Trophoblast cell (in vitro differentiated cells and primary cell): ENCODE results near the gene CANX.
"Not testable (repeated sequence)": the region's sequence is repeated elsewhere in the genome, so short reads cannot be mapped to it uniquely, and the experiment has no call there.

Experiments used
- DNase-seq, 2 donors: peaks; one replicate each; pipeline ENCODE4 v3.0.0-alpha.2; 2016
- H2AFZ ChIP-seq: 2 replicates; pipeline ENCODE4 v1.6.1; 2013; ENCODE audit warnings: low read length, moderate library complexity, mild to moderate bottlenecking; ENCODE audit not compliant: insufficient read depth, poor library complexity
- H2AK5ac ChIP-seq: 2 replicates; pipeline ENCODE4 v1.6.1; 2013; ENCODE audit warnings: mild to moderate bottlenecking, low read length
- H2BK120ac ChIP-seq: 2 replicates; pipeline ENCODE4 v1.6.1; 2013; ENCODE audit warnings: low read length, mild to moderate bottlenecking, moderate library complexity; ENCODE audit not compliant: insufficient read depth, poor library complexity
- H2BK12ac ChIP-seq: 2 replicates; pipeline ENCODE4 v1.6.1; 2013; ENCODE audit warnings: mild to moderate bottlenecking, low read length, moderate library complexity
- H2BK5ac ChIP-seq: 2 replicates; pipeline ENCODE4 v1.6.1; 2013; ENCODE audit warnings: low read length, low read depth, moderate library complexity, mild to moderate bottlenecking; ENCODE audit not compliant: poor library complexity
- H3K14ac ChIP-seq: 2 replicates; pipeline ENCODE4 v1.6.1; 2013; ENCODE audit warnings: mild to moderate bottlenecking, low read length
- H3K18ac ChIP-seq: 2 replicates; pipeline ENCODE4 v1.6.1; 2013; ENCODE audit warnings: mild to moderate bottlenecking, low read length
- H3K23ac ChIP-seq: 2 replicates; pipeline ENCODE4 v1.6.1; 2013; ENCODE audit warnings: low read length
- H3K27ac ChIP-seq: 2 replicates; pipeline ENCODE4 v1.5.1; 2013; ENCODE audit warnings: low read depth, mild to moderate bottlenecking, inconsistent platforms, low read length, moderate library complexity
- H3K27me3 ChIP-seq: 2 replicates; pipeline ENCODE4 v1.6.1; 2013; ENCODE audit warnings: inconsistent platforms, mild to moderate bottlenecking, low read length, moderate library complexity; ENCODE audit not compliant: insufficient read depth
- H3K36me3 ChIP-seq, 2 experiments: 1 replicate in 1 of 2; 2 replicates in 1 of 2; pipeline ENCODE4 v1.6.1; 2013; ENCODE audit warnings: low read length in 2 of 2, mild to moderate bottlenecking in 2 of 2, moderate library complexity in 1 of 2; ENCODE audit not compliant: insufficient read depth in 2 of 2, control insufficient read depth in 1 of 2
- H3K4ac ChIP-seq: 2 replicates; pipeline ENCODE4 v1.6.1; 2013; ENCODE audit warnings: low read depth, mild to moderate bottlenecking, low read length, moderate library complexity
- H3K4me1 ChIP-seq, 2 experiments: 1 replicate in 1 of 2; 2 replicates in 1 of 2; pipeline ENCODE4 v1.6.1; 2013; ENCODE audit warnings: low read length in 2 of 2, mild to moderate bottlenecking in 2 of 2, moderate library complexity in 1 of 2; ENCODE audit not compliant: insufficient read depth in 2 of 2, control insufficient read depth in 1 of 2
- H3K4me2 ChIP-seq: 2 replicates; pipeline ENCODE4 v1.6.1; 2013; ENCODE audit warnings: inconsistent platforms, mild to moderate bottlenecking, low read length, moderate library complexity
- H3K4me3 ChIP-seq: 2 replicates; pipeline ENCODE4 v1.5.1; 2013; ENCODE audit warnings: mild to moderate bottlenecking, low read depth, low read length, inconsistent platforms
- H3K79me1 ChIP-seq: one replicate; pipeline ENCODE4 v1.6.1; 2013; ENCODE audit warnings: low read length
- H3K79me2 ChIP-seq: 2 replicates; pipeline ENCODE4 v1.6.1; 2013; ENCODE audit warnings: low read length, mild to moderate bottlenecking; ENCODE audit not compliant: control insufficient read depth, insufficient read depth, poor library complexity
- H3K9ac ChIP-seq: 2 replicates; pipeline ENCODE4 v1.6.1; 2013; ENCODE audit warnings: mild to moderate bottlenecking, low read length
- H3K9me3 ChIP-seq: 2 replicates; pipeline ENCODE4 v1.6.1; 2013; ENCODE audit warnings: low read depth, mild to moderate bottlenecking, control low read depth, inconsistent platforms, low read length; ENCODE audit not compliant: insufficient read depth
- H4K12ac ChIP-seq: 2 replicates; pipeline ENCODE4 v1.6.1; 2013; ENCODE audit warnings: low read depth, mild to moderate bottlenecking, low read length, moderate library complexity
- H4K8ac ChIP-seq: 2 replicates; pipeline ENCODE4 v1.6.1; 2013; ENCODE audit warnings: low read depth, mild to moderate bottlenecking, low read length, moderate library complexity
- H4K91ac ChIP-seq: one replicate; pipeline ENCODE4 v1.6.1; 2013; ENCODE audit warnings: low read depth, mild to moderate bottlenecking, low read length, moderate library complexity
- WGBS: extraction: QIAGEN DNeasy Blood & Tissue Kit; methylation state at CpG from one replicate; pipeline ENCODE4 v1.1.7; 2013; ENCODE audit warnings: missing lambda C conversion rate; ENCODE audit not compliant: insufficient read length, insufficient coverage; ENCODE audit errors: extremely low coverage; 5-methylcytosine and 5-hydroxymethylcytosine counted together

CANX gene

GRCh38 chr5:179697543-179697942, 1.2 kb upstream of the CANX start:
- Histone ChIP-seq H3K79me1 (peaks cover 15% of the 10 kb centered on the region), H4K91ac (peak overlapping the region; percentile 80), H2BK5ac (peak overlapping the region; percentile 42), H3K79me2 (peaks cover 27% of the 10 kb centered on the region), H4K8ac (peak overlapping the region; percentile 77), H3K27ac (peak overlapping the region; percentile 98), H3K4me2 (peak overlapping the region; percentile 75), H2BK120ac (peak overlapping the region; percentile 76)
- not testable (repeated sequence) for H3K27me3 ChIP-seq, H3K4ac ChIP-seq, H3K18ac ChIP-seq, DNase-seq, H2AFZ ChIP-seq, H4K12ac ChIP-seq, H2BK12ac ChIP-seq, H3K9me3 ChIP-seq, H3K4me3 ChIP-seq, H3K23ac ChIP-seq, H3K14ac ChIP-seq, H3K9ac ChIP-seq, H3K4me1 ChIP-seq, H2AK5ac ChIP-seq, H3K36me3 ChIP-seq
- no CpG with 5 or more reads among the region's 15 CpGs for WGBS

DNA sequence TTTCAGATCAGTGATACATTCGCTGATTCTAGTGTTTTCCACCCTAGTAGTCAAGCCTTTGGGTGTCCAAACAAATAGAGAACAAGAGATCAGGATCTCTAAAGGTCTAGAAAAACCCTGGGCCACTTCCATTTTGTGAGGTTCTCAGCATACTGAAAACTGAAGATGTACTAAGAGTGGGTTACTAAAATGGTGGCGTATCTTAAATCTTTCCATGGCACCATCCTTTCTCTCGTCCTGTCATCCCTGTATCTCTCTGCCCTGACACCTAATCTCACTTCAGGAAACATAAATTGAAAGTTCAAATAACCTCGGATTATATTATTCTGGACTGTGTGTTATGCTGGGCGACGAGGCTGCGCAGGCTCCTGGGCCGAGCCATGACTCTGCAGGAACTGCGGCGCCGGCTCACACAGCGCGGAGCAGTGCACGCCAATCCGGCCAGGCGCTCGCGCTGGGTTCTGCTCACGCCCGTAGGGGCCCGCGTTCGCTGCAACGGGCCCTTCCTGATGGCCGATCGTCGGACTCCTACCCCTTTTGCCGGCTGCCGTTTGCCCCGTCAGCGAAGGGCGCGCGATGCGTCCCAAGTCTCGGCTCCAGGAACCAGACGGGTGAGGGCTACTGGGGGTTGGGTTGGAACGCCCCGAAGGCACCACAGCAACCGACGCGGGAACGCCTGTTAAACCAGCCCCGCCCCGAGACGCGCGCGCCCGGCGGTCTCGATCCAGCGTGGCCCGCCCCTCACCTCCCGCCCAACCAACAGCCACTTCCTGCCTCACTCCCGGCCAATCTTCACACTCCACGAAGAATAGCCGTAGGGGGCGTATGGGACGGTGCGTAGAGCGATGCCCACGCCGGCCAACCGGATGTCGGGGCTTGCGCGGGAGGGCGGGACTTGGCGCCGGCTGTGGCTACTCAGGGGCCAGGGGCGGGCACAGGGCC, 503 bp upstream of the CANX start:
- Histone ChIP-seq H3K79me1 (peaks cover 15% of the 10 kb centered on the region), H3K9me3 (no peaks in the 10 kb centered on the region), H3K9ac (peak overlapping the region; percentile 93), H3K14ac (peak overlapping the region; percentile 88), H3K4me1 (peaks cover 0 to 3% of the 10 kb centered on the region in 2 experiments), H3K4me2 (peak overlapping the region; percentile 75), H2BK12ac (no peak overlapping the region), H3K36me3 (peaks cover 7 to 12% of the 10 kb centered on the region in 2 experiments), H2BK120ac (peak overlapping the region; percentile 76), H2AFZ (peak overlapping the region; percentile 99), H3K27ac (peak overlapping the region; percentile 98), H2BK5ac (peak overlapping the region; percentile 92), H2AK5ac (peak overlapping the region; percentile 59), H3K23ac (no peak overlapping the region), H4K12ac (peak overlapping the region; percentile 73), H3K27me3 (no peaks in the 10 kb centered on the region), H4K91ac (peak overlapping the region; percentile 80), H3K79me2 (peaks cover 30% of the 10 kb centered on the region), H3K4me3 (peak overlapping the region; percentile 99), H3K4ac (peak overlapping the region; percentile 51), H4K8ac (peak overlapping the region; percentile 77), H3K18ac (peak overlapping the region; percentile 81)
- WGBS, result no CpG with 5 or more reads among the region's 72 CpGs
- DNase-seq, result peak; percentile 99 to 100

DNA sequence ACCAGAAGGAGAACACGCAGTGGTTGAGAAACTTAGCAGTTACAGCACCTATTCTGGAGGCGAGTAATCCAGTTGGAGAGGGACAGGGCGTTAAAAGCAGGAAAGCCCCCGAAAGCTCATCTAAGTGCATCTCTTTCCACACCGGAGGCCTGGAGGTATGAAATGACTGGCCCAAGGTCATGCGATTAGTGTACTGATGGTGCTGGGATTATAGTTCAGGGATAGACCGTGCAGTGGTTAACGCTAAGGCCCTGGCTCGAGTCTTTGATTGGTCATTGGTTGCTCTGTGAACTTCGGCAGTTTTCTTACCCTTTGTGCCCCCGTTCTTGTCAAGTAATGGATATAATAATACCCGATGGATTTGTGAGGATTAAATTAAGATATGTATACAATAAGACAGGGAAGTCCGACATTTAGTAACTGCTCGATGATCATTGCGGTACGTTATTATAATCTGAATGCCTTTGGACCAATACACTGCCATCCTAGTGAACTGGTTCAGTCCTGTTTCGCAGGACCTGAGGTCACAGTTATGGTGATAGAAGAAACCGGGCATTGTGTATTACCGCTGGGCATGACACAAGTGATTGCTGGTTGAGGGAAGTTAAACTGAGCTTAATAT, 960 bp downstream of the CANX start:
- H3K79me2 ChIP-seq, result peaks cover 31% of the 10 kb centered on the region
- peak; percentile 13 to 48 for DNase-seq
- no peak overlapping the region for H3K27ac ChIP-seq
- H3K79me1 ChIP-seq, result peaks cover 15% of the 10 kb centered on the region
- H3K4me1 ChIP-seq, result peaks cover 0 to 3% of the 10 kb centered on the region in 2 experiments
- no peak overlapping the region for H4K12ac ChIP-seq
- no peak overlapping the region for H2BK5ac ChIP-seq
- no peak overlapping the region for H2AFZ ChIP-seq
- no peaks in the 10 kb centered on the region for H3K27me3 ChIP-seq
- no peak overlapping the region for H3K23ac ChIP-seq
- H3K4me2 ChIP-seq, result peak overlapping the region; percentile 60
- H3K14ac ChIP-seq, result peak overlapping the region; percentile 99
- no peak overlapping the region for H2AK5ac ChIP-seq
- no peak overlapping the region for H2BK120ac ChIP-seq
- no peak overlapping the region for H3K18ac ChIP-seq
- peak overlapping the region; percentile 100 for H4K91ac ChIP-seq
- peak overlapping the region; percentile 100 for H3K4ac ChIP-seq
- peak overlapping the region; percentile 3 for H4K8ac ChIP-seq
- H2BK12ac ChIP-seq, result no peak overlapping the region
- WGBS, result no CpG with 5 or more reads among the region's 19 CpGs
- peak overlapping the region; percentile 88 for H3K9ac ChIP-seq
- H3K36me3 ChIP-seq, result peaks cover 15 to 18% of the 10 kb centered on the region in 2 experiments
- H3K4me3 ChIP-seq, result peak overlapping the region; percentile 99
- no peaks in the 10 kb centered on the region for H3K9me3 ChIP-seq

DNA sequence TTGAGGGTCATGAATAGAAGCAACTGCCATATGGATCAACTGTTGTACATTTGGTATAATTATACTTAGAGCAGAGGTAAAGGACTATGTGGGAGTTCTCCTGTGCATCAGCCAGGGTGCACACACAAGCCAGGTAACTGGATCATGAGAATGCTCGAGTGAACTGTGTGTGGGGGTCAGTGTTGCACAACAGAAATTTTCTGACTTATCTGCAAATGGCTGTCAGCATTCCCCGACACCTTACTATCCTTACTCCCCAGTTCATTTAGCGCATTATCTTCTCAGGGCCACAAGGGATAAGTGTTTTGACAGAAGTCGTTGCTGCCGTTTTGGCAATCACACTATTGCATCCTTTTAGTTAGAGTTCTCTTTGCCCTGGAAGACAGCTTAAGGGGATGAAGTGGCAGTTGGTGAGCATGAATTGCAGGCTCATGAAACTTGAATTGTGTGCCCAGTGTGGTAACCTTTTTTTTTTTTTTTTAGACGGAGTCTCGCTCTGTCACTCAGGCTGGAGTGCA, 1.7 kb downstream of the CANX start:
- H2AFZ ChIP-seq, result no peak overlapping the region
- WGBS, result no CpG with 5 or more reads among the region's 7 CpGs
- peaks cover 0 to 3% of the 10 kb centered on the region in 2 experiments for H3K4me1 ChIP-seq
- H3K9me3 ChIP-seq, result no peaks in the 10 kb centered on the region
- no peak overlapping the region for H2BK120ac ChIP-seq
- no peak overlapping the region for H2BK12ac ChIP-seq
- no peak overlapping the region for H4K91ac ChIP-seq
- H4K12ac ChIP-seq, result no peak overlapping the region
- H3K79me2 ChIP-seq, result peaks cover 31% of the 10 kb centered on the region
- H4K8ac ChIP-seq, result no peak overlapping the region
- H3K27ac ChIP-seq, result no peak overlapping the region
- no peak overlapping the region for H3K9ac ChIP-seq
- H2AK5ac ChIP-seq, result no peak overlapping the region
- H3K18ac ChIP-seq, result no peak overlapping the region
- peak in 1 of 2 donors; percentile 11 for DNase-seq
- no peak overlapping the region for H3K23ac ChIP-seq
- H3K27me3 ChIP-seq, result no peaks in the 10 kb centered on the region
- peak overlapping the region; percentile 54 for H3K4me2 ChIP-seq
- H2BK5ac ChIP-seq, result no peak overlapping the region
- H3K4ac ChIP-seq, result peak overlapping the region; percentile 99
- peaks cover 19 to 22% of the 10 kb centered on the region in 2 experiments for H3K36me3 ChIP-seq
- H3K4me3 ChIP-seq, result no peak overlapping the region
- H3K79me1 ChIP-seq, result peaks cover 15% of the 10 kb centered on the region
- no peak overlapping the region for H3K14ac ChIP-seq
